CD4-positive, CD25-positive, alpha-beta regulatory T cell (primary cell): ENCODE measurements around the gene ZMAT2. TPM values are rescaled to one million over a fixed set of nuclear protein-coding genes. Genes with fewer than 3 reads are reported as not detected.
"Not testable (repeated sequence)": the region's sequence is repeated elsewhere in the genome, so short reads cannot be mapped to it uniquely, and the experiment has no call there.

Source experiments
- ATAC-seq, 2 donors: fragments of 150-1000 bp; cut with Tn5 transposase; one replicate each; pipeline ENCODE4 v1.10.0; 2021; ENCODE audit warnings: low read depth in 2 of 2, moderate number of reproducible peaks in 2 of 2, moderate library complexity in 1 of 2
- DNase-seq, 3 donors: peaks; one replicate each; pipeline versions ENCODE4 v3.0.0 to v3.0.0-alpha.2; 2012 to 2022; ENCODE audit warnings: mixed read lengths in 1 of 3
- H3K27ac ChIP-seq: one replicate; pipeline ENCODE4 v1.7.0; 2013; ENCODE audit warnings: mild to moderate bottlenecking, low read length; ENCODE audit not compliant: insufficient read depth, poor library complexity, severe bottlenecking
- H3K27me3 ChIP-seq: one replicate; pipeline ENCODE4 v1.7.0; 2013; ENCODE audit warnings: low read length; ENCODE audit not compliant: control insufficient read depth, insufficient read depth
- H3K36me3 ChIP-seq: one replicate; pipeline ENCODE4 v1.7.0; 2013; ENCODE audit warnings: mild to moderate bottlenecking, low read length, moderate library complexity; ENCODE audit not compliant: control insufficient read depth, insufficient read depth
- H3K4me1 ChIP-seq: 2 replicates; pipeline ENCODE4 v1.7.0; 2013; ENCODE audit warnings: mild to moderate bottlenecking, low read length; ENCODE audit not compliant: insufficient read depth, control insufficient read depth, poor library complexity, severe bottlenecking
- H3K4me3 ChIP-seq: one replicate; pipeline ENCODE4 v1.7.0; 2013; ENCODE audit warnings: low read depth, mild to moderate bottlenecking, low read length, moderate library complexity
- H3K9me3 ChIP-seq, 2 experiments: 1 replicate in 1 of 2; 2 replicates in 1 of 2; pipeline ENCODE4 v1.7.0; 2013; ENCODE audit warnings: low read length in 2 of 2, mild to moderate bottlenecking in 1 of 2, moderate library complexity in 1 of 2; ENCODE audit not compliant: control insufficient read depth in 2 of 2
- H3K27ac Mint-ChIP-seq, 3 donors: one replicate each; pipeline ENCODE4 v1.8.0; 2020 to 2022; ENCODE audit warnings: mild to moderate bottlenecking in 3 of 3, mixed read lengths in 3 of 3, moderate library complexity in 2 of 3
- H3K27me3 Mint-ChIP-seq: one replicate; pipeline ENCODE4 v1.8.0; 2022; ENCODE audit warnings: mild to moderate bottlenecking, mixed read lengths
- H3K36me3 Mint-ChIP-seq: one replicate; pipeline ENCODE4 v1.8.0; 2020; ENCODE audit warnings: mixed read lengths
- H3K4me1 Mint-ChIP-seq, 4 donors: one replicate each; pipeline ENCODE4 v1.8.0; 2020 to 2022; ENCODE audit warnings: mixed read lengths in 4 of 4, mild to moderate bottlenecking in 1 of 4
- H3K4me3 Mint-ChIP-seq, 4 donors: one replicate each; pipeline ENCODE4 v1.8.0; 2020 to 2022; ENCODE audit warnings: mild to moderate bottlenecking in 4 of 4, mixed read lengths in 4 of 4, moderate library complexity in 3 of 4
- H3K9me3 Mint-ChIP-seq, 7 donors: one replicate each; pipeline ENCODE4 v1.8.0; 2020 to 2022; ENCODE audit warnings: mixed read lengths in 7 of 7, mild to moderate bottlenecking in 3 of 7, moderate library complexity in 2 of 7
- polyA plus RNA-seq, 4 donors: library from polyadenylated mRNA; unstranded; fragments of 300-500 nt; fragmentation: Illumina TruSeq; gene quantifications; one replicate each; pipeline ENCODE4 v1.2.3, GENCODE V29; 2021
- total RNA-seq: library from RNA; stranded (reverse); gene quantifications from one replicate; pipeline ENCODE4 v1.2.3, GENCODE V29; 2022

Gene ZMAT2, protein sequence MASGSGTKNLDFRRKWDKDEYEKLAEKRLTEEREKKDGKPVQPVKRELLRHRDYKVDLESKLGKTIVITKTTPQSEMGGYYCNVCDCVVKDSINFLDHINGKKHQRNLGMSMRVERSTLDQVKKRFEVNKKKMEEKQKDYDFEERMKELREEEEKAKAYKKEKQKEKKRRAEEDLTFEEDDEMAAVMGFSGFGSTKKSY
- total RNA-seq (48.5 TPM), polyA plus RNA-seq (10 to 100 TPM; 81.8 to 97.5 (median 90.9) TPM)

DNA sequence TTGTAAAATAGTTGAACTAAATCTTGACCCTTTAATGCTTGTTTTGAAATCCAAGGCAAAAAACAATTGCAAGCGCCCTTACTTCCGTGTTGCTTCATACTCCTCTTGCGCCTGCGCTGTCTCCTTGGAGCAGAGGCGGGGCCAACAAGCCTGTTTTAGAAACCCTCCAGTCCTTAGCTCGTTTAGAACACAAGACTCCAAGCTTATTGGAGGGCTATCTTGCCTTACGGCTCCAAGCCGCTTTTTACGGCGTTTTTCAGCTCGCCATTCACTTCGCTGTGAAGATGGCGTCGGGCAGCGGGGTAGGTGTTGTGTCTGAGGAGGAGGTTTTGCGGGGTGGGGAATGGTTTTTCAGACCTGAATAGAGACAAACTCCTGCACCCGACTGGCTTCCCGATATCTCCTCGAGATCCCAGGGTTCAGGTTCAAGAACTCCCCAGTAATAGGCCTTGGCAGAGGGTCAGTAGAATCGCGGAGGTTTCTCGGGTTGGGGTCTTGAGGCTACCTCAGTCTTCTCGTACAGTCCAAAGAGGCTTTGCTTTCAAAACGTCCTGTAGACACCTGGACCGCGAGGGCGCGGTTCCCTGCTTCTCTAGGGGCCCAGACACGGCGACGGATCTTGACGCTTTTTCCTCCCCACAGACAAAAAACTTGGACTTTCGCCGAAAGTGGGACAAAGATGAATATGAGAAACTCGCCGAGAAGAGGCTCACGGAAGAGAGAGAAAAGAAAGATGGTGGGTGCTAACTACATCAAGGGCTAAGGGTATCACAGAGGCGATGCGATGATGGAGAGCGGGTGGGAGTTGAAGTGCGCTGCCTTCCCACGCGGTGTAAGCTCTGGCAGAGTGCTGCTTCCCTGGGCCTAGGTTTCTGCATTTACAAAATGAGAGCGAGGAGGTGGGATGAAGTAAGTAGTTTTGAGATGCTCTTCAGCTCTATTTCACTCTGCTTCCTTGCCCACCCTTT is at the start of gene ZMAT2:
Gene ZMAT2, plus strand, starts transcription at position 271 of the 968 bp plus-strand sequence. Its CDS starts 14 bp downstream, at position 285.
- peaks cover 6 to 41% (median 27%) of the 10 kb centered on the region in 4 donors for H3K4me1 Mint-ChIP-seq
- ATAC-seq (peak; percentile 99 to 100), DNase-seq (peak; percentile 91 to 98 (median 94))
- H3K4me1 ChIP-seq: peaks cover 15% of the 10 kb centered on the region
- peaks cover 57% of the 10 kb centered on the region for H3K36me3 Mint-ChIP-seq
- peaks cover 76% of the 10 kb centered on the region for H3K36me3 ChIP-seq
- peak within 1 kb of the TSS; percentile 97 to 99 (median 98) for H3K27ac Mint-ChIP-seq
- peak within 1 kb of the TSS; percentile 97 for H3K4me3 ChIP-seq
- no peaks in the 10 kb centered on the region for H3K9me3 ChIP-seq
- no peaks in the 10 kb centered on the region for H3K27me3 Mint-ChIP-seq
- no peaks in the 10 kb centered on the region for H3K27me3 ChIP-seq
- peak within 1 kb of the TSS; percentile 89 to 99 (median 96) for H3K4me3 Mint-ChIP-seq
- H3K9me3 Mint-ChIP-seq: no peaks in the 10 kb centered on the region
- peak within 1 kb of the TSS; percentile 86 for H3K27ac ChIP-seq

DNA sequence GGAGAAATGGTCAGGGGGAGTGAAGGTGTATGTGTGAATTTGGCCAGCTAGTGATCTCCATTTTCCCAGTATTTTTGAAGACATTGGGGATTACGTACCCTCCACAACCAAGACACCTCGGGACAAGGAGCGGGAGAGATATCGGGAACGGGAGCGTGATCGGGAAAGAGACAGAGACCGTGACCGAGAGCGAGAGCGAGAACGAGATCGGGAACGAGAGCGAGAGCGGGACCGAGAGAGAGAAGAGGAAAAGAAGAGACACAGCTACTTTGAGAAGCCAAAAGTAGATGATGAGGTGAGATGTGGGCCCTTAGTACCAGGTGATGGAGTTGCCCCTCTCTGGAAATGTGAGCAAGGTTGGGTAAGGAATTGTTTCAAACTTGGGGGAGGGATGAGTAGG is 41.4 kb upstream of the ZMAT2 start:
- H3K36me3 ChIP-seq: peaks cover 90% of the 10 kb centered on the region
- H3K4me3 ChIP-seq: no peak overlapping the region
- peak overlapping the region in 1 of 3 donors; percentile 67 for H3K27ac Mint-ChIP-seq
- H3K36me3 Mint-ChIP-seq: peaks cover 71% of the 10 kb centered on the region
- no peaks in the 10 kb centered on the region for H3K9me3 Mint-ChIP-seq
- H3K27ac ChIP-seq: no peak overlapping the region
- peak overlapping the region in 2 of 4 donors; percentile 83 to 84 for H3K4me3 Mint-ChIP-seq
- no peaks in the 10 kb centered on the region for H3K9me3 ChIP-seq
- H3K27me3 Mint-ChIP-seq: no peaks in the 10 kb centered on the region
- H3K4me1 ChIP-seq: peaks cover under 1% of the 10 kb centered on the region
- ATAC-seq (no peak), DNase-seq (no peak)
- H3K4me1 Mint-ChIP-seq: peaks cover 3 to 19% (median 11%) of the 10 kb centered on the region in 4 donors
- no peaks in the 10 kb centered on the region for H3K27me3 ChIP-seq

DNA sequence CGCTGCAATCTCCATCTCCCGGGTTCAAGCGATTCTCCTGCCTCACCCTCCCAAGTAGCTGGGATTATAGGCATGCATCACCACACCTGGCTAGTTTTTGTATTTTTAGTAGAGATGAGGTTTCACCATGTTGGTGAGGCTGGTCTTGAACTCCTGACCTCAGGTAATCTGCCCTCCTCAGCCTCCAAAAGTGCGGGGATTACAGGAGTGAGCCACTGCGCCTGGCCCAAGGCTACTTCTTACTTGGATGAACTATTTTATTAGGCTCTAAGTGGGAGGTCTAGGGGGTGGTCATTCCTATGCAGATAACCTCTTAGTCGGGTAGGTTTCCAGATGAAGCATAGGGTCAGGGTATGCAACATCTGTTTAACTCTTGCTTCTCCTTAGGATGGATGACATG is 39.9 kb upstream of the ZMAT2 start:
- H3K9me3 ChIP-seq, H3K27me3 ChIP-seq, ATAC-seq, H3K4me3 ChIP-seq, H3K27me3 Mint-ChIP-seq, H3K9me3 Mint-ChIP-seq, H3K27ac ChIP-seq, DNase-seq: not testable (repeated sequence)
- H3K27ac Mint-ChIP-seq: peak overlapping the region in 2 of 3 donors; percentile 17 to 43
- Histone ChIP-seq H3K4me1 (peaks cover 11% of the 10 kb centered on the region), H3K36me3 (peaks cover 75% of the 10 kb centered on the region)
- H3K4me1 Mint-ChIP-seq: peaks cover 0 to 13% (median 9%) of the 10 kb centered on the region in 4 donors
- H3K36me3 Mint-ChIP-seq: peaks cover 58% of the 10 kb centered on the region
- peak overlapping the region in 1 of 4 donors; percentile 68 for H3K4me3 Mint-ChIP-seq

DNA sequence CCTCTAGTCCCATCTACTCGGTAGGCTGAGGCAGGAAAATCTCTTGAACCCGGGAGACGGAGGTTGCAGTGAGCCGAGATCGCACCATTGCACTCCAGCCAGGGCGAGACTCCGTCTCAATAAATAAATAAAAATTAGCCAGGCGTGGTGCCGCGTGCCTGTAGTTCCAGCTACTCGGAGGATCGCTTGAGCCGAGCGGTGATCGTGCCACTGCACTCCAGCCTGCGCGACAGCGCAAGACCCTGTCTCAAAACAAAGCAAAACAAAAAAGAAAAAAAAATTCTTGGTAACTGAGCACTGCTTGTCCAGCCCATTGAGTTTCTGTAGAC is 36.3 kb upstream of the ZMAT2 start:
- H3K27ac ChIP-seq: peak overlapping the region; percentile 97
- peak overlapping the region; percentile 96 to 99 (median 97) for H3K27ac Mint-ChIP-seq
- H3K27me3 Mint-ChIP-seq: no peaks in the 10 kb centered on the region
- H3K27me3 ChIP-seq: no peaks in the 10 kb centered on the region
- H3K9me3 Mint-ChIP-seq: peaks cover 0 to 2% (median 0%) of the 10 kb centered on the region in 7 donors
- DNase-seq (no peak), ATAC-seq (no peak)
- H3K36me3 ChIP-seq: peaks cover 57% of the 10 kb centered on the region
- peaks cover 5 to 47% (median 25%) of the 10 kb centered on the region in 4 donors for H3K4me1 Mint-ChIP-seq
- H3K4me3 ChIP-seq: peak overlapping the region; percentile 98
- peaks cover 30% of the 10 kb centered on the region for H3K4me1 ChIP-seq
- H3K36me3 Mint-ChIP-seq: peaks cover 50% of the 10 kb centered on the region
- H3K4me3 Mint-ChIP-seq: peak overlapping the region; percentile 97 to 99 (median 98)
- no peaks in the 10 kb centered on the region for H3K9me3 ChIP-seq

DNA sequence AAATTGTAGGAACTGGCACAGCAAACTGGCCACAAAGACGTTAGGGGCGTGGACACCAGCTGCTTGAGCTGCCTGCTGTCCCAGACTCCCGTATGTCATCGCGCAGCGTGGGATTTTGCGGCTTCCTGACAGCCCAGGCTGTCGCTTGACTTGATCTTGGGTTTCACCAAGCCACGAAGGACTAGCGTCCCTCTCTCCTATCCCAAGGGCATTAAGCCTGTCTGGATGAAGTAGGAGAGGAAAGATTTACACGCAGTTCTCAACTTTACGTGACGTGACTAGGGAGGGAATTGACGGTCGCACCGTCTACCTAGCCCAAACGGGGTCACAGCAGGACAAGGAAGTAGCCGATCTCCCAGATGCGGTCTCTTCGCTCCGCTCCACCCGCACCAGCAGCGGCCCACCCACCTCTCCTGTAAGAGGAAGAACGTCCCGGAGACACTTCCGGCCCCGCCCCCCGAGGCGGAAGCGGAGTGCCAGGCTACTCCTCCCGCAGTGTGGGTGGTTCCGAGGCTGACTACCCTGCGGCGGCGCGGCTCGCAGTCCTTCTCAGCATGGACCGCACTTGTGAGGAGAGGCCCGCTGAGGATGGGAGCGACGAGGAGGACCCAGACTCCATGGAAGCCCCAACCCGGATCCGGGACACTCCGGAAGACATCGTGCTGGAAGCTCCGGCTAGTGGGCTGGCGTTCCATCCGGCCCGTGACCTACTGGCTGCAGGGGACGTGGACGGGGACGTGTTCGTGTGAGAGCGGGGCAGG is 35.7 kb upstream of the ZMAT2 start, which contains the start of gene WDR55:
Gene WDR55, plus strand, starts transcription at position 546 of the 761 bp plus-strand sequence. Its CDS starts 9 bp downstream, at position 555.
- Mint-ChIP-seq H3K36me3 (peaks cover 50% of the 10 kb centered on the region), H3K4me1 (peaks cover 5 to 47% (median 25%) of the 10 kb centered on the region in 4 donors), H3K27me3 (no peaks in the 10 kb centered on the region), H3K4me3 (peak within 1 kb of the TSS; percentile 97 to 99 (median 98)), H3K27ac (peak within 1 kb of the TSS; percentile 96 to 99 (median 97)), H3K9me3 (peaks cover 0 to 2% (median 0%) of the 10 kb centered on the region in 7 donors)
- DNase-seq: peak; percentile 92 to 97 (median 96)
- Histone ChIP-seq H3K27ac (peak within 1 kb of the TSS; percentile 97), H3K27me3 (no peaks in the 10 kb centered on the region), H3K36me3 (peaks cover 57% of the 10 kb centered on the region), H3K9me3 (no peaks in the 10 kb centered on the region), H3K4me1 (peaks cover 30% of the 10 kb centered on the region), H3K4me3 (peak within 1 kb of the TSS; percentile 98)
- ATAC-seq: peak; percentile 95 to 97

DNA sequence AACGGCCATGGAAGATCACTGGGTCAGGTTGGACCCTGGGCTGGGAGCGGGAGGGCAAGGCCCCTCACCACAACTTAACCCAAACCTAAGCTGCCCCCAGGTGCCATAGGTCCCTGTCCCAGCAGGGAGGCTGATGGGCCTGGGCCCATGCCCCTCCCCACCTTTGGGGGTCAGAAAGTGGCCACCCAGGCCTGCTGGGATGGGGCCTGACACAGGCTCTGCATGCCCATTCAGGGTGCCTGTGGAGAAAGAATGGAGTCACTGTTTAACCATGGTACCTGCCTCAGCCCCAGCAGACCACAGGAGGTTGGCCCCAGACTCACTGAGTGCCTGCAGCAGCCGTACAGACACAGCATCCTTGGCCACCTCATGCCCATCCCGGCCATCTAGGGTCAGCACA is 29.2 kb upstream of the ZMAT2 start:
- Mint-ChIP-seq H3K4me3 (peak overlapping the region in 1 of 4 donors; percentile 43), H3K36me3 (peaks cover 30% of the 10 kb centered on the region), H3K4me1 (peaks cover 5 to 28% (median 19%) of the 10 kb centered on the region in 4 donors)
- not testable (repeated sequence) for H3K27ac Mint-ChIP-seq, H3K4me3 ChIP-seq, DNase-seq, ATAC-seq, H3K27me3 Mint-ChIP-seq, H3K27me3 ChIP-seq, H3K27ac ChIP-seq, H3K9me3 Mint-ChIP-seq, H3K9me3 ChIP-seq
- peaks cover 13% of the 10 kb centered on the region for H3K4me1 ChIP-seq
- H3K36me3 ChIP-seq: peaks cover 62% of the 10 kb centered on the region

DNA sequence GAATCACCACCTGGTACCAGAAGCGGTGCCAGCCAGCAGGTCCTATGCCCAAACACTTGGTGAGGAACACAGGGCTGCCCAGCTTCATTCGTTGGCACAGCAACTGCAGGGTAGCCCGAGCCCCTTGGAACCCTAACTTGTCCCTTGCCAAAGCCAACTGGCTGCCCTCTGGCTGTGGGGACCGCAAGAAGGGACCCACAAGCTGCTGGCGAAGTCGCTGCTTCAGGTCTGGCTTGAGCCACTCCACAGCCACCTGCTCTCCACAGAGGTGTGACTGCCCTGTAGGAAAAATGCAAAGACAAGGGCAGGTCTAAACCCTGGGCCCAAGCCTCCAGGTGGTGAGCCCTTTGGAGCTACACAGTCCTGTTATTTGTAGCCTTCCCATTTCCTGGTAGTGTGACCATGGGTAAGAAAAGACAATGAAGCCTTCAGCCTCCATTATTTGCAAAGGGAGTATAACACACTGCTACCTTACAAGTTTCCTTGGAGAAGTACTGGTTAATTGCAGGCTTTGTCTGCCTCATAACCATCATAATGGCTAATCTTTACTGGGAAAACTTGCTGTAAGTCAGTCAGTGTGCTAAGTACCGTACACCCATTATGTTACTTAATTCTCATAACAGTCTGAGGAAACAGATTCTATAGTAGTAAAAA is 28.6 kb upstream of the ZMAT2 start:
- no peaks in the 10 kb centered on the region for H3K27me3 ChIP-seq
- peaks cover 36% of the 10 kb centered on the region for H3K36me3 Mint-ChIP-seq
- DNase-seq: no peak
- no peaks in the 10 kb centered on the region for H3K27me3 Mint-ChIP-seq
- no peak overlapping the region for H3K4me3 Mint-ChIP-seq
- no peak for ATAC-seq
- H3K4me1 Mint-ChIP-seq: peaks cover 1 to 22% (median 14%) of the 10 kb centered on the region in 4 donors
- H3K27ac Mint-ChIP-seq: no peak overlapping the region
- H3K9me3 ChIP-seq: no peaks in the 10 kb centered on the region
- H3K36me3 ChIP-seq: peaks cover 68% of the 10 kb centered on the region
- H3K9me3 Mint-ChIP-seq: peaks cover 0 to 2% (median 0%) of the 10 kb centered on the region in 7 donors
- H3K27ac ChIP-seq: no peak overlapping the region
- peaks cover 8% of the 10 kb centered on the region for H3K4me1 ChIP-seq
- no peak overlapping the region for H3K4me3 ChIP-seq
